ENCODE data around the gene IFT52.
"Not testable (repeated sequence)": the region's sequence is repeated elsewhere in the genome, so short reads cannot be mapped to it uniquely, and the experiment has no call there.

Gene IFT52

DNA sequence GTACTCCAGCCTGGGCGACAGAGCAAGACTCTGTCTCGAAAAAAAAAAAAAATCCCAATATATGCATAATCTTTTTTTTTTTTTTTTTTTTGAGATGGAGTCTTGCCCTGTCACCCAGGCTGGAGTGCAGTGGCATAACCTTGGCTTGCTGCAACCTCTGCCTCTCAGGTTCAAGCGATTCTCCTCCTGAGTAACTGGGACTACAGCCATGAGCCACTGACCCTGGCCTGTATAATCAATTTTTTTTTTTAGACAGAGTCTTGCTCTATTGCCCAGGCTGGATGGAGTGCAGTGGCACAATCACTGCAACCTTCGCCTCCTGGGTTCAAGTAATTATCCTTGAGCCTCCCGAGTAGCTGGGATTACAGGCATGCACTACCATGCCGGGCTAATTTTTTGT, 64.4 kb downstream of the IFT52 start:
- DNase-seq, result not testable (repeated sequence)

DNA sequence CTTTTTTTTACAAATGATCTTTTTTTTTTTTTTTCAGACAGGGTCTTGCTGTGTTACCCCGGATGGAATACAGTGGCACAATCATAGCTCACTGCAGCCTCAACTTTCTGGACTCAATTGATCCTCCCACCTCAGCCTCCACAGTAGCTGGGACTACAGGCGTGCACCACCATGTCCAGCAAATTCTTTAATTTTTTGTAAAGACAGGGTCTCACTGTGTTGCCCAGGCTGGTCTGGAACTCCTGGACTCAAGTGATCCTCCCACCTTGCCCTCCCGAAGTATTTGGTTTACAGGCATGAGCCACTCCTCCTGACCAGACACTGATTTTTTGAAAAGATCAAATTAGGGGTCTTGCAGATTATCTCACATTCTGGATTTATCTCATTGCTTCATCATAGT, 65.2 kb downstream of the IFT52 start:
- DNase-seq, result no peak

DNA sequence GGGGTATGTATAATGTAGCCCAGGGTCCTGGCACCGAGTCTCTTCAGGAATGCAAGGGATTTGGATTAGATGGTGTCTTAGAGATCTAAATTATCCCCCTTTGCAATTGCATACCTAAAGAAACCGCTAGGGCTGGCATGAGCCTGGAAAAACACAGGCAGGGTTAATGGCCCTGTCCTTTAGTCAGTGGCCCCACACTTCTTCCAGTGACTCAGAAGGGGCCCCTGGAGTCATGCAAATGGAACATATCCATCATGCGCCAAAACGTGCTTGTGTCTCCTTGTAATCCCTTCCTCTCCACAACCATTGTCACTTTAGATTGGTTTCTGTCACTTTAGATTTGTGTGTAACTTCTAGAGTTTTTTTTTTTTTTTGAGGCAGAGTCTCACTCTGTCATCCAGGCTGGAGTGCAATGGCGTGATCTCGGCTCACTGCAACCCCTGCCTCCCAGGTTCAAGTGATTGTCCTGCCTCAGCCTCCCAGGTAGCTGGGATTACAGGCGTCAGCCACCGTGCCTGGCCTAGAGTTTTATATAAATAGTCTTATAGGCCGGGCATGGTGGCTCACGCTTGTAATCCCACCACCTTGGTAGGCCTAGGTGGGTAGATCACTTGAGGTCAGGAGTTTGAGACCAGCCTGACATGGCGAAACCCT, 67.5 kb downstream of the IFT52 start:
- DNase-seq, result no peak

DNA sequence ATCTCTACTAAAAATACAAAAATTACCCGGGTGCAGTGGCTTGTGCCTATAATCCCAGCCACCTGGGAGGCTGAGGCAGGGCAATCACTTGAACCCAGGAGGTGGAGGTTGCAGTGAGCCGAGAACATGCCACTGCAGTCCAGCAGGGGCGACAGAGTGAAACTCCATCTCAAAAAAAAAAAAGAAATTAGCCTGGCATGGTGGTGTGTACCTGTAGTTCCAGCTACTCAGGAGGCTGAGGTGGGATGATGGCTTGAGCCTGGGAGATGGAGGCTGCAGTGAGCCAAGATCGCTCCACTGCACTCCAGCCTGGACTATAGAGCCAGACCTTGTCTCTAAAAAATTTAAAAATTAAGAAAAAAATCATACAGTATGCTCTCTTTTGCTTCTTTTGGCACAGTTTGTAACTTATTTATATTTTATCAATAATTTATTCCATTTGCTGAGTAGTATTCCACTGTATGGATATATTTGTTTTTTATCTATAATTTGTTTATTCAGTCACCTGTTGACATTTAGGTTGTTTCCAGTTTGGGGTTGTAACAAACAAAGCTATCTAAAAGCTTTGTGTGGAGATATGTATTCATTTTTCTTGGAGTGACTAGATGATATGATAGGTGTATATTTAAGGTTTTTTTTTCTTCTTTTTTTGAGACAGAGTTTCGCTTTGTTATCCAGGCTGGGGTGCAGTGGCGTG, 68.1 kb downstream of the IFT52 start:
- DNase-seq, result no peak

- no peak for DNase-seq
Observed at GRCh38 chr20:43662943-43663655, 72.4 kb downstream of the IFT52 start.

GRCh38 chr20:43665466-43666176, 74.9 kb downstream of the IFT52 start:
- DNase-seq, result no peak

DNA sequence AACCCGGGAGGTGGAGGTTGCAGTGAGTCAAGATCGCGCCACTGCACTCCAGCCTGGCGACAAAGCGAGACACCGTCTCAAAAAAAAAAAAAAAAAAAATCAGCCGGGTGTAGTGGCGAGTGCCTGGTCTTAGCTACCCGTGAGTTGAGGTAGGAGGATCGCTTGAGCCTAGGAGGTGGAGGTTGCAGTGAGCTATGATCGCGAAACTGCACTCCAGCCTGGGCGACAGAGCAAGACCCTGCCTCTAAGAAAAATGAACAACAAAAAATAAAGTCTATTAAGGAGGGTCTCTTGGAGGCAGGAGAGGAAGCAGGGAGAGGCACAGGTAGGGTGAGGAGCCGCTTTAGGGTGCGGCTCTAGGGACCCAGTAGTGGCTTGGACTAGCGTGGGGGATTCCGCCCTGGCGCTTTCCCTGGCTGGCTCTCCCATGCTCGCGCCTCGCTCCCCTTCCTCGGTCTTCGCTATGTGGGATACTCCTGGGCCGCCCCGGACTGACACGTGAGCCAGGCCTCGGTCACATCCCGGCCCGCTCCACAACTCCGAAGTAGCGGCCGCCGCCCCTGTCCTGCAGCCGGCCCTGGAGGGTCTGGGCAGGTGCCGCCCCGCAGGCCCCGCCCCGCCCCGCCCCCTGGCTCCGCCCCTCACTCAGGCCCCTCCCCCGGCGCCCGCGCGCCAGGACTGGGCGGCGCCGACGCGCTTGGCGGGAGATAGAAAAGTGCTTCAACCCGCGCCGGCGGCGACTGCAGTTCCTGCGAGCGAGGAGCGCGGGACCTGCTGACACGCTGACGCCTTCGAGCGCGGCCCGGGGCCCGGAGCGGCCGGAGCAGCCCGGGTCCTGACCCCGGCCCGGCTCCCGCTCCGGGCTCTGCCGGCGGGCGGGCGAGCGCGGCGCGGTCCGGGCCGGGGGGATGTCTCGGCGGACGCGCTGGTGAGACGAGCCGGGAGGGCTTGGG, 75.9 kb downstream of the IFT52 start, which contains the start of gene MYBL2:
MYBL2 (plus strand) TSS at position 739 of the 953 bp plus-strand sequence; CDS start at position 909, 170 bp downstream.
- peak; percentile 79 for DNase-seq

DNA sequence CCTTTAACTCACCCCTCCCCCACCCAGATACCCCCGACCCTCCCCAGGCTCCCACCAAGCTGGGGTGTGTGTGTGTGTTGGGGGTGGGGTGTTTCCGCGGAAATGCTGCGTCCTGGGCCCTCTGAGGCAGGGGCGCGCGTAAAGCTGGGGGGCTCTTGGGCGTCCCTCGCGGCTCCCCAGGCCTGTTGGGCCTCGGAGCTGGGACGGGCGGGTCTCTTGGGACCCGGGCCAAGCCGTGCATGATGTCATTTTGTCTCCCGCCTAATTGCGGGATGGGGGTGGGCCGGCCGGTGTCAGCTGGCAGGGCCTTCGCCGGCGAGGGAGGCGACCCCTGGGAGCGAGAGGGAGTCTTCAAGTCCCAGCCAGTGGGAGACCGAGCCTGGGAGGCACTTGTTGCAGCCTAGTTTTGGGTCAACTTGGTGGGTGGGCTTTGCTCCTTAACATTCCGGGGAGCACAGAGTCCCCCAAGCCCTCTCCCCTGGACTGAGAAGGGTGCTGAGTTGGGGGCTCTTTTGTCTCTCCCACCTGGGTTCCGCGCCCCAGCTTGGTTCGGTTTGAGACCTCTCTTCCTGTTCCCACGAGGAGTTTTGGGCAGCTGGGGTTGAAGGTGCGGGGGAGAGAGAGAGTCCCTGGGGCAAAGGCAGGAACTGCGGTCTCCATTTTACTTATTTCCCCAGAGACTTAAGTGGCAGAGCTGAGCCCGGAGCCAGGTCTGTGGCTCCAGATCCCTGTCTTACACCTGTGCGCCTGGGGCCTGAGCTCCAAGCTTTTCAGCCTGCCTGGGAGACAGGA, 76.8 kb downstream of the IFT52 start:
- DNase-seq, result peak; percentile 49

DNA sequence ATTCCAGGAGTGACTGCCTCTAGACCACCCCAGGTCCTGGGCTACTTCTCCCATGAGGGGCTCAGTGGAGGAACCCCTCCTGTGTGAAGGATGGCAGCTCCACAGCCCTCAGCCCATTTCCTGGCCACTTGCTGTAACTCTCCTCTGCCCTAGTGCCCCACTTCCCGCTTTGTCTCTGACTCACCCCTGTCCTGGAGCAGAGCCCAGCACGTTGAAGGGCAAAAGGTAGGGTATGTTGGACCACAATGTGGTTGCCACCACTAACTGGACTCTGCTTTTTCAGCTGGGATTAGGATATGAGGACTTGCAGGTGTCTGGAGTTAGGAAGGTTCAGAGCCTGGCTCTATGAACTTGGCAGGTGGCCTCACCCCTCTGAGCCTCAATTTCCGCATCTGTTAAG, 78.6 kb downstream of the IFT52 start:
- DNase-seq, result no peak

DNA sequence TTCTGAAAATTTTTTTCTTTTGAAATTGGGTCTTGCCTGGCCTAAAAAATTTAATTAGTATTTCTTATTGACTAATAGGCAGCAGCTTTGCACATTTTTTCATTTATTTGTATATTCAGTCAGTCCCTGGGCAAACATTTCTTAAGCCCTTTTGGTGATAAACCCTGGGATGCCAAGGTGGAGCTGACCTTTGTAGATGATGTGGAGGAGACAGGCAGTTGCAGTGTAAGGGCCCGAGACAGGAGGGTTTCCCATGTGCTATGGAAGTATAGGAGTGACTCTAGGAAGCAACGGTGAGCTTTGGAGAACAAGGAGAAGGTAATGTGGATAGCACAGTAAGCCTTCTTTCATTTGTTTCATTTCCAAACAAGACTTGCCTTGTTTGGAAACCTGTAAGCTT, 79.7 kb downstream of the IFT52 start:
- no peak for DNase-seq

GRCh38 chr20:43676368-43676767, 85.6 kb downstream of the IFT52 start:
- DNase-seq, result no peak

- no peak for DNase-seq
Observed at GRCh38 chr20:43680981-43681380, 90.2 kb downstream of the IFT52 start.

DNA sequence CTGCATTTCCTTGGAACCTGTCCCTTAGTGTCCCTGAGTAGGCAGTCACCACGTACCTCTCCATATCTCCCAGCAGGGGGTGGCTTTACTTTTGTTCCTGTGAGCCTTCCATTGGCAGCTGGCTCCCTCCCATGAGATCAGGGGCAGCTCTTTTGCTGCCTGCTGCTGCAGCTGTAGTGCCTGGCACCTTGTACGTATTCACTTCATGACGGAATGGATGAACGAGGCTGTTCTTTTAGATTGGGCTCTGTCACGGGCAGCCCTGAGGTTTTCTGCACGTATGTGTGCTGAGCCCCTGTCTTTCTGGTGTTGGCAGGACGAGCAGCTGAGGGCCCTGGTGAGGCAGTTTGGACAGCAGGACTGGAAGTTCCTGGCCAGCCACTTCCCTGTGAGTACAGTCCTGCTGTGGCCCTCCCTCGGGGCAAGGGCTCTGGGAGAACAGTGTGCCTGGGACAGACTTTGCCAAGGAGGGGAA, 90.8 kb downstream of the IFT52 start:
- peak; percentile 21 for DNase-seq

DNA sequence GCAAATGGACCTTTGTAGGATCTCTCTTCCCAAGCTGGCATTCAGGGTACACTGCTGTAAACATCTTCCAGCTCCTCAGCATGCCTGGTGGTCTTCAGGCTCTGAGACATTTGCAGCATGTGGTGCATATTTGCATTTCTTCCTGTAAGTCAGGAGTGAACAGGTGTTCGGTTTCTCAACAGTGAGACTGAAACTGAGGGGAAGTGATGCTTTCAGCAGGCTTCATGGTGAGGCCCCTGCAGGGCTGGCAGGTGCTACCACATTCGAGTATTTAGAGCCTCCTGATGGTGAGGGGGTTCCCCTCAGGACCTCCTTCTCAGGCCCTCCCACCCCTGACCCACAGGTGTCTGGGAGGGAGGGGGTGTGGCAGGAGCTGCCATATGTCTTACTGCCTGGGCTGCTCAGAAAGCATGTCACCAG, 91.3 kb downstream of the IFT52 start:
- DNase-seq, result no peak

DNA sequence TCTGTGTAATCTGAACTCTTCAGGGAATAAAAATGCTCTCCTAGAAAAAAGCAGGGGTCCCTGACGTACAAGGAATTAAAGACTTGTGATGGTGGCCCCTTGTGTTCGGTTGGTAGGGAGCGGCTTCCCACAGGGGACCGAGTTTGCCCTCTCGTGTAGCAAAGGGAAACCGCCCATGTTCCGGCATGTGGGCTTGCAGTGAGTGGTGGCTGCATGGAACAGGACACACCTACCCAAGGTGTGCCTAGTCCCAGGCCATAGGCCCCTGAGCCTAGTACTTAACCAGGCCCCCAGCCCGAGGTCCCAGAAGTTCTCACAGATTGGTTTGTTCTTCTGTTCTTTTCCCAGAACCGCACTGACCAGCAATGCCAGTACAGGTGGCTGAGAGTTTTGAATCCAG, 91.7 kb downstream of the IFT52 start:
- DNase-seq, result no peak

GRCh38 chr20:43686820-43687219, 96.1 kb downstream of the IFT52 start:
- no peak for DNase-seq

DNA sequence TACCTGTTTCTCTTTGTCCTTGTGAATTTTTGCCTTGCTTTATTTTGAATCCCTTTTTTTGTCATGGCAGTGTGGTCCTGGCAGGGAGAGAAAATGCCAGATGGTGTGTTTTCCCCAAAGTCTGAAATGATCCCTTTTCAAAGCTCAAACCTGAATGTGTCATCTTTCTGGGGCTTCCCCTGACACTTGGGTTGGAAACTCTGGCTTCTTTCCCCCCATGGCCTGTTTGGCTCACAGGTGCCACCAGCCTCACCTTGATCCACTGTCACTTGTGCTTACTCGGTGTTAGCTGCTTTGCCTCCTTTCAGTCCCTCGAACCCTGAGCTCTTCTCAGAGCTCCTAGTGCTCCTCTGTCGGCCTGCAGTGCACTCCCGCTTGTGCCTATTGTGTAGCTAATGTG, 98.4 kb downstream of the IFT52 start:
- no peak for DNase-seq

- DNase-seq, result no peak
Observed at GRCh38 chr20:43690943-43691598, 100.3 kb downstream of the IFT52 start.

GRCh38 chr20:43691928-43692524, 101.3 kb downstream of the IFT52 start:
- DNase-seq, result no peak

GRCh38 chr20:43694763-43695162, 104.0 kb downstream of the IFT52 start:
- no peak for DNase-seq
